Fibroblast of upper back skin (primary cell): Measurements from ENCODE around the gene SYPL1.
"Not testable (repeated sequence)": the region's sequence is repeated elsewhere in the genome, so short reads cannot be mapped to it uniquely, and the experiment has no call there.

ENCODE experiments used
- DNase-seq: peaks from one replicate; pipeline ENCODE4 v3.0.0-alpha.2; 2013

Gene SYPL1

GRCh38 chr7:106112118-106112971 is at the start of gene SYPL1:
Gene SYPL1, minus strand, starts transcription at chr7:106112312. Its CDS starts 104 bp downstream, at chr7:106112208.
- DNase-seq: peak; percentile 92

- DNase-seq: no peak
Observed at GRCh38 chr7:106155027-106155426, 42.9 kb upstream of the SYPL1 start.

GRCh38 chr7:106153891-106154449 is 41.9 kb upstream of the SYPL1 start:
- peak; percentile 76 for DNase-seq

GRCh38 chr7:106152313-106152665 is 40.2 kb upstream of the SYPL1 start:
- no peak for DNase-seq

GRCh38 chr7:106151459-106152312 is 39.6 kb upstream of the SYPL1 start:
- no peak for DNase-seq

- DNase-seq: no peak
Observed at GRCh38 chr7:106143711-106144337, 31.7 kb upstream of the SYPL1 start.

GRCh38 chr7:106142136-106142535 is 30.0 kb upstream of the SYPL1 start:
- DNase-seq: no peak

GRCh38 chr7:106140406-106141173 is 28.5 kb upstream of the SYPL1 start:
- no peak for DNase-seq

GRCh38 chr7:106139265-106140251 is 27.4 kb upstream of the SYPL1 start:
- peak; percentile 23 for DNase-seq

- no peak for DNase-seq
Observed at GRCh38 chr7:106138776-106139175, 26.7 kb upstream of the SYPL1 start.

- not testable (repeated sequence) for DNase-seq
Observed at GRCh38 chr7:106138181-106138580, 26.1 kb upstream of the SYPL1 start.

GRCh38 chr7:106134241-106134640 is 22.1 kb upstream of the SYPL1 start:
- no peak for DNase-seq

GRCh38 chr7:106129291-106129690 is 17.2 kb upstream of the SYPL1 start:
- no peak for DNase-seq

- DNase-seq: peak; percentile 38
Observed at GRCh38 chr7:106128836-106129235, 16.7 kb upstream of the SYPL1 start.

GRCh38 chr7:106127984-106128780 is 16.1 kb upstream of the SYPL1 start:
- peak; percentile 31 for DNase-seq

GRCh38 chr7:106126170-106126938 is 14.2 kb upstream of the SYPL1 start:
- DNase-seq: peak; percentile 82

GRCh38 chr7:106125417-106125816 is 13.3 kb upstream of the SYPL1 start:
- peak; percentile 37 for DNase-seq

GRCh38 chr7:106124186-106124585 is 12.1 kb upstream of the SYPL1 start:
- peak; percentile 40 for DNase-seq

- no peak for DNase-seq
Observed at GRCh38 chr7:106122713-106123112, 10.6 kb upstream of the SYPL1 start.
